IMR-90 (cell line): ENCODE data around the gene KCNQ2.

Experiments
- BHLHE40 ChIP-seq: fragments of 150-350 bp; IDR thresholded peaks from 2 replicates; pipeline ENCODE4 v1.6.1; 2016; ENCODE audit warnings: mild to moderate bottlenecking, low read depth, low read length
- CEBPB ChIP-seq: IDR thresholded peaks from 2 replicates; pipeline ENCODE4 v1.6.1; 2012; ENCODE audit warnings: low read depth, low read length, improper control_type of control experiment
- CHD1 ChIP-seq: IDR thresholded peaks from 2 replicates; pipeline ENCODE4 v1.6.1; 2012; ENCODE audit warnings: low read depth, low read length, improper control_type of control experiment
- MAFK ChIP-seq: IDR thresholded peaks from 2 replicates; pipeline ENCODE4 v1.6.1; 2012; ENCODE audit warnings: low read depth, low read length, improper control_type of control experiment
- MAZ ChIP-seq: IDR thresholded peaks from 2 replicates; pipeline ENCODE4 v1.6.1; 2012; ENCODE audit warnings: low read depth, mild to moderate bottlenecking, low read length, improper control_type of control experiment, moderate library complexity, borderline replicate concordance
- MXI1 ChIP-seq: IDR thresholded peaks from 2 replicates; pipeline ENCODE4 v1.6.1; 2012; ENCODE audit warnings: low read depth, mild to moderate bottlenecking, low read length, moderate library complexity, borderline replicate concordance
- NFE2L2 ChIP-seq: fragments of 150-350 bp; IDR thresholded peaks from 2 replicates; pipeline ENCODE4 v1.6.1; 2016; ENCODE audit warnings: low read depth, mild to moderate bottlenecking, low read length
- POLR2A ChIP-seq: IDR thresholded peaks from 2 replicates; pipeline ENCODE4 v1.6.1; 2012; ENCODE audit warnings: mild to moderate bottlenecking, low read depth, low read length
- RCOR1 ChIP-seq: IDR thresholded peaks from 2 replicates; pipeline ENCODE4 v1.6.1; 2012; ENCODE audit warnings: mild to moderate bottlenecking, low read length, improper control_type of control experiment; ENCODE audit not compliant: insufficient replicate concordance
- SMC3 ChIP-seq: fragments of 150-350 bp; IDR thresholded peaks from 2 replicates; pipeline ENCODE4 v1.6.1; 2016; ENCODE audit warnings: low read depth, mild to moderate bottlenecking, antibody characterized with exemption, low read length, moderate library complexity
- TF ChIP-seq, protein P1 (sequence below): conservative IDR thresholded peaks from 2 replicates; pipeline ENCODE4 v1.5.1; 2012; ENCODE audit warnings: mild to moderate bottlenecking, low read depth, low read length, improper control_type of control experiment
- TF ChIP-seq, protein P2 (sequence below): fragments of 150-350 bp; IDR thresholded peaks from 2 replicates; pipeline ENCODE4 v1.6.1; 2017; ENCODE audit warnings: mild to moderate bottlenecking, antibody characterized with exemption, low read length, low read depth

DNA sequence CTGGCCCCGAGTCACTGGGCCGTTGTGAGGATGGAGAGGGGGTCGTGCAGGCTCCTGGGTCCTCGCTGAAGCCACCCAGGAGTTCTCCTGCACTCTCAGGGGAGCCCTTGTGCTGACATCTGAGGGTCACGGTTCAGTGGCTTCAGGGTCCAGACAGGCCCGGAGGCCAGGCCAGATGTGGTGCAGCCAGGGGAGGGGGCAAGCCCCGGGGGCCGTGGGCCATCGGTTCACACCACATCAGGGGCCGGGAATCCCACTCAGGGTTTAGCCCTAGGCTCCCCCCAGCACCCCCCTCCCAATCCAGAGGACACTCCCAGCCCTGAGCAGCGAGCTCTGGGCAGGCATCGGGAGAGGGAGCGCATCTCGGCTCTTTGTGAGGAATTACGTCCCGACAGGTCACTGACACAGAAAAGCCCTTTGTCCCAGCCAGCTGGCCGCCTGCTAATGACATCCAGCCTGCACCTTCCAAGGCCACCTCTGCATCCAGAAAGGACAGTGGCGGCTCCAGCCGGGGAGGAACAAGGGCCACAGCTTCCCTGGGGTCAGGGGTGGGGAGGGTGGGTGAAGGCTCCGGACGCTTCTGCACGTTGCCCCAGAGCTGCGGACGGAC is 104.9 kb downstream of the KCNQ2 start:
- no peak for TF ChIP-seq POLR2A
- TF ChIP-seq, protein P1, sequence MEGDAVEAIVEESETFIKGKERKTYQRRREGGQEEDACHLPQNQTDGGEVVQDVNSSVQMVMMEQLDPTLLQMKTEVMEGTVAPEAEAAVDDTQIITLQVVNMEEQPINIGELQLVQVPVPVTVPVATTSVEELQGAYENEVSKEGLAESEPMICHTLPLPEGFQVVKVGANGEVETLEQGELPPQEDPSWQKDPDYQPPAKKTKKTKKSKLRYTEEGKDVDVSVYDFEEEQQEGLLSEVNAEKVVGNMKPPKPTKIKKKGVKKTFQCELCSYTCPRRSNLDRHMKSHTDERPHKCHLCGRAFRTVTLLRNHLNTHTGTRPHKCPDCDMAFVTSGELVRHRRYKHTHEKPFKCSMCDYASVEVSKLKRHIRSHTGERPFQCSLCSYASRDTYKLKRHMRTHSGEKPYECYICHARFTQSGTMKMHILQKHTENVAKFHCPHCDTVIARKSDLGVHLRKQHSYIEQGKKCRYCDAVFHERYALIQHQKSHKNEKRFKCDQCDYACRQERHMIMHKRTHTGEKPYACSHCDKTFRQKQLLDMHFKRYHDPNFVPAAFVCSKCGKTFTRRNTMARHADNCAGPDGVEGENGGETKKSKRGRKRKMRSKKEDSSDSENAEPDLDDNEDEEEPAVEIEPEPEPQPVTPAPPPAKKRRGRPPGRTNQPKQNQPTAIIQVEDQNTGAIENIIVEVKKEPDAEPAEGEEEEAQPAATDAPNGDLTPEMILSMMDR: no peak
- TF ChIP-seq SMC3: no peak
- TF ChIP-seq NFE2L2: no peak
- TF ChIP-seq MAZ: no peak
- no peak for TF ChIP-seq MXI1
- TF ChIP-seq MAFK: no peak
- TF ChIP-seq RCOR1: no peak
- no peak for TF ChIP-seq BHLHE40
- TF ChIP-seq, protein P2, sequence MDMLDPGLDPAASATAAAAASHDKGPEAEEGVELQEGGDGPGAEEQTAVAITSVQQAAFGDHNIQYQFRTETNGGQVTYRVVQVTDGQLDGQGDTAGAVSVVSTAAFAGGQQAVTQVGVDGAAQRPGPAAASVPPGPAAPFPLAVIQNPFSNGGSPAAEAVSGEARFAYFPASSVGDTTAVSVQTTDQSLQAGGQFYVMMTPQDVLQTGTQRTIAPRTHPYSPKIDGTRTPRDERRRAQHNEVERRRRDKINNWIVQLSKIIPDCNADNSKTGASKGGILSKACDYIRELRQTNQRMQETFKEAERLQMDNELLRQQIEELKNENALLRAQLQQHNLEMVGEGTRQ: no peak
- no peak for TF ChIP-seq CEBPB
- TF ChIP-seq CHD1: no peak
